SU-DHL-6 (cell line): ENCODE data around the gene LRCH1.

Experiments used
- H2AFZ ChIP-seq: fragments of 200-600 bp; sonication (generic); 2 replicates; pipeline ENCODE4 v1.6.1; 2014; ENCODE audit warnings: low read depth, mild to moderate bottlenecking, moderate library complexity, mixed read lengths, antibody characterized with exemption, low read length; ENCODE audit not compliant: severe bottlenecking
- H3F3A ChIP-seq: fragments of 200-600 bp; shearing (Covaris generic); 2 replicates; pipeline ENCODE4 v1.6.0; 2016; ENCODE audit warnings: antibody characterized with exemption, mild to moderate bottlenecking; ENCODE audit not compliant: insufficient read depth
- H3K27ac ChIP-seq: fragments of 200-600 bp; sonication (generic); 2 replicates; pipeline ENCODE4 v1.5.1; 2016; ENCODE audit warnings: low read depth, mild to moderate bottlenecking, low read length, moderate library complexity, mixed read lengths
- H3K27me3 ChIP-seq: fragments of 200-600 bp; sonication (generic), shearing (Covaris generic); 2 replicates; pipeline ENCODE4 v1.6.0; 2014; ENCODE audit warnings: mild to moderate bottlenecking, low read length
- H3K36me3 ChIP-seq: fragments of 200-600 bp; sonication (generic); 2 replicates; pipeline ENCODE4 v1.6.1; 2014; ENCODE audit warnings: mild to moderate bottlenecking, low read length, mixed read lengths
- H3K4me2 ChIP-seq: fragments of 300-600, 200-600 bp; shearing (Covaris generic), sonication (generic); 2 replicates; pipeline ENCODE4 v1.6.0; 2014; ENCODE audit warnings: low read length, low read depth, mild to moderate bottlenecking; ENCODE audit not compliant: poor library complexity, severe bottlenecking
- H3K4me3 ChIP-seq: fragments of 200-600 bp; sonication (generic); 2 replicates; pipeline ENCODE4 v1.5.1; 2014; ENCODE audit warnings: antibody characterized with exemption, low read length, mild to moderate bottlenecking, mixed read lengths; ENCODE audit not compliant: insufficient read depth, poor library complexity, severe bottlenecking
- H3K79me2 ChIP-seq: fragments of 200-600 bp; sonication (generic); 2 replicates; pipeline ENCODE4 v1.6.1; 2014; ENCODE audit warnings: mild to moderate bottlenecking, low read length, moderate library complexity; ENCODE audit not compliant: insufficient read depth
- H3K9ac ChIP-seq: fragments of 200-600 bp; sonication (generic); 2 replicates; pipeline ENCODE4 v1.7.0; 2014; ENCODE audit warnings: mild to moderate bottlenecking, low read length
- H3K9me2 ChIP-seq: fragments of 200-600 bp; sonication (generic); replicated peaks from 2 replicates; pipeline ENCODE4 v1.6.1; 2014; ENCODE audit warnings: low read length; ENCODE audit not compliant: insufficient read depth
- H3K9me3 ChIP-seq: fragments of 200-600 bp; sonication (generic); 2 replicates; pipeline ENCODE4 v1.6.1; 2014; ENCODE audit warnings: low read length, mixed read lengths; ENCODE audit not compliant: insufficient read depth
- H4K20me1 ChIP-seq: fragments of 200-600 bp; sonication (generic); 2 replicates; pipeline ENCODE4 v1.6.1; 2014; ENCODE audit warnings: low read depth, mild to moderate bottlenecking, antibody characterized with exemption, low read length, moderate library complexity, mixed read lengths
- CTCF ChIP-seq: fragments of 200-600 bp; sonication (generic); IDR thresholded peaks from one replicate; pipeline ENCODE4 v1.5.1; 2017; ENCODE audit warnings: antibody characterized with exemption, mild to moderate bottlenecking, low read length, moderate library complexity; ENCODE audit not compliant: insufficient read depth, poor library complexity, severe bottlenecking
- EZH2phosphoT487 ChIP-seq: fragments of 200-600 bp; sonication (generic), shearing (Covaris generic); conservative IDR thresholded peaks from 2 replicates; pipeline ENCODE4 v1.6.1; 2018; ENCODE audit warnings: mild to moderate bottlenecking, antibody characterized with exemption, low read length, moderate library complexity, mixed read lengths

The LRCH1 gene

GRCh38 chr13:46736541-46737310, 183.8 kb downstream of the LRCH1 start:
- no peak for TF ChIP-seq EZH2phosphoT487
- TF ChIP-seq CTCF: no peak
- Histone ChIP-seq H3K36me3 (peaks cover 7% of the 10 kb centered on the region; the same call in 1 of the 2 replicates), H3K9me2 (no peaks in the 10 kb centered on the region), H3K27ac (no peak overlapping the region), H3F3A (no peaks in the 10 kb centered on the region), H3K27me3 (no peaks in the 10 kb centered on the region), H3K79me2 (no peaks in the 10 kb centered on the region), H3K9ac (no peak overlapping the region), H4K20me1 (no peaks in the 10 kb centered on the region), H2AFZ (no peak overlapping the region), H3K4me2 (no peak overlapping the region), H3K9me3 (no peaks in the 10 kb centered on the region), H3K4me3 (no peak overlapping the region)

- Histone ChIP-seq H3K36me3 (peaks cover 7% of the 10 kb centered on the region; the same call in 1 of the 2 replicates), H3K27me3 (no peaks in the 10 kb centered on the region), H3K79me2 (no peaks in the 10 kb centered on the region), H3K4me3 (no peak overlapping the region), H3K9me2 (no peaks in the 10 kb centered on the region), H4K20me1 (no peaks in the 10 kb centered on the region), H3K4me2 (no peak overlapping the region), H3K27ac (no peak overlapping the region), H3K9me3 (no peaks in the 10 kb centered on the region), H2AFZ (no peak overlapping the region), H3K9ac (no peak overlapping the region), H3F3A (no peaks in the 10 kb centered on the region)
- TF ChIP-seq EZH2phosphoT487: no peak
- no peak for TF ChIP-seq CTCF
Measured at GRCh38 chr13:46738055-46738454, 185.1 kb downstream of the LRCH1 start.

- no peak overlapping the region for H2AFZ ChIP-seq
- H3K9ac ChIP-seq: no peak overlapping the region
- H3K9me2 ChIP-seq: no peaks in the 10 kb centered on the region
- no peaks in the 10 kb centered on the region for H3K27me3 ChIP-seq
- H4K20me1 ChIP-seq: no peaks in the 10 kb centered on the region
- no peak for TF ChIP-seq EZH2phosphoT487
- TF ChIP-seq CTCF: no peak
- H3K27ac ChIP-seq: no peak overlapping the region
- H3K4me3 ChIP-seq: no peak overlapping the region
- H3F3A ChIP-seq: no peaks in the 10 kb centered on the region
- H3K79me2 ChIP-seq: no peaks in the 10 kb centered on the region
- H3K4me2 ChIP-seq: no peak overlapping the region
- H3K36me3 ChIP-seq: peaks cover 10% of the 10 kb centered on the region; the same call in 1 of the 2 replicates
- no peaks in the 10 kb centered on the region for H3K9me3 ChIP-seq
Measured at GRCh38 chr13:46738766-46739165, 185.8 kb downstream of the LRCH1 start.
